PFSK-1 (cell line): Measurements from ENCODE around the gene USP13.

ENCODE experiments used
- FOXP2 ChIP-seq: optimal IDR thresholded peaks from 2 replicates; pipeline ENCODE3; 2011; ENCODE audit warnings: borderline replicate concordance, control low read depth, inconsistent platforms; ENCODE audit not compliant: insufficient read depth; ENCODE audit errors: extremely low read length, extremely low read depth
- POLR2AphosphoS5 ChIP-seq: IDR thresholded peaks from 2 replicates; pipeline ENCODE4 v1.6.1; 2012; ENCODE audit warnings: low read depth, mild to moderate bottlenecking, control low read depth, low read length, moderate library complexity
- REST ChIP-seq, 2 experiments: IDR thresholded peaks; 2 replicates each; pipeline versions ENCODE4 v1.6.1 to v1.8.0; 2011 to 2012; ENCODE audit warnings: low read depth in 2 of 2, low read length in 2 of 2, control low read depth in 1 of 2, inconsistent platforms in 1 of 2, mild to moderate bottlenecking in 1 of 2, moderate library complexity in 1 of 2; ENCODE audit not compliant: insufficient read depth in 1 of 2
- SIN3A ChIP-seq: IDR thresholded peaks from 2 replicates; pipeline ENCODE4 v1.6.1; 2012; ENCODE audit warnings: mild to moderate bottlenecking, low read length, moderate library complexity, borderline replicate concordance; ENCODE audit not compliant: insufficient read depth
- TAF1 ChIP-seq: IDR thresholded peaks from 2 replicates; pipeline ENCODE4 v1.6.1; 2012; ENCODE audit warnings: low read length, control low read depth, borderline replicate concordance; ENCODE audit not compliant: insufficient read depth

The USP13 gene

DNA sequence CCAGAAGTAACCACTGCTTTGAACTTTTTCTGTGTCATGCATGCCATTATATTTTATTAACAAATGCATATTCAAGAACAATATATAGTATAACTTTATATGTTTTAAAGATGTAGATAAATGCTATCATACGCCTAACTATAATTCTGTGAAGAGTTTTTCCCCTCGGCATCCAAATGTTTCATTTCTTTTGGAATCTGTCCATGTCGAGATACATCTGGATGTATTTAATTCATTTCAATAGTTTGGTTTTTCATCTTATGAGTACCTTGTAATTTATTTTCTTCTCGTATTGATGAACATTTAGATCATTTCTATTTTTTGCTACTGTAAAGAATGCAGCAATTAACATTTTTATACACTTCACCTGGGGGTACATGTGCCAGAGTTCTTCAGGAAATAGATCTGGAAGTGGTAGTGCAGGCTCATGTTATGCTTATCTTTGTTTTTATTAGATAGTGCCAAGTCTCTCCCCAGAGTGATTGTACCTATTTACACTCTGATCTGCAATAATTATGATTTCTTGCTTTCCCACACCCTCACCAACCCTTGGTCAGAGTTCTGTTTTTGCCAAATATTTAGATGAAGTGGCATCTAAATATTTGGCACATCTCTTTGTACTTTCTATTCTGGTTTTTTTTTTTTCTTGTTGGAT lies 29.7 kb downstream of the USP13 start:
- TF ChIP-seq POLR2AphosphoS5 (no peak), REST (IDR thresholded peaks at IDR 0.05; ENCODE audit: insufficient read depth in 1 of 2, low read depth in 2 of 2, low read length in 2 of 2) (no peak), TAF1 (no peak), SIN3A (no peak), FOXP2 (no peak)

DNA sequence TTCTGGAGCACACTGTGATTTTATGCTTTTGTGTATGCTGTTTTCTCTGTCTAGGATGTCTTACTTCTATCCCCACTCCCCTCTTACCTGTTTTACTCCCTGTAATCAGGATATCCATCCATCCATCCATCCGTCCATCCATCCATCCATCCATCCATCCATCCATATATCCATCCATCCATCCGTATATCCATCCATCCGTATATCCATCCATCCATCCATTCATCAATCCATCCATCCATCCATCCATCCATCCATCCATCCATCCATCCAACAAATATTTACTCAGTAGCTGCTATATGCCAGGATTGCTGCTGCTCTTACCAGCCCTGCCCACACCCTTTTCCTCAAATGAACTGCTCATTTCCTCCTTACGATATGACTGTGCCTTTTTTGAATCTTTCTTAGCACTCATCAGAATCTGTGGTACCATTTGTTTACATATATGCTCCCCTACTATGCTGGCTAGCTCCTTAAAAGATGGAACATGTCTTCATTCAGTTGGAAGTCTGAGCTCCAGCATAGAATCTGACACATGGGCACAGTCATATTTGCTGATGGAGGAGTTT lies 35.2 kb downstream of the USP13 start:
- TF ChIP-seq REST (IDR thresholded peaks at IDR 0.05; ENCODE audit: insufficient read depth in 1 of 2, low read depth in 2 of 2, low read length in 2 of 2) = no peak
- TF ChIP-seq FOXP2 = no peak
- TF ChIP-seq POLR2AphosphoS5 = no peak
- TF ChIP-seq TAF1 = no peak
- no peak for TF ChIP-seq SIN3A

DNA sequence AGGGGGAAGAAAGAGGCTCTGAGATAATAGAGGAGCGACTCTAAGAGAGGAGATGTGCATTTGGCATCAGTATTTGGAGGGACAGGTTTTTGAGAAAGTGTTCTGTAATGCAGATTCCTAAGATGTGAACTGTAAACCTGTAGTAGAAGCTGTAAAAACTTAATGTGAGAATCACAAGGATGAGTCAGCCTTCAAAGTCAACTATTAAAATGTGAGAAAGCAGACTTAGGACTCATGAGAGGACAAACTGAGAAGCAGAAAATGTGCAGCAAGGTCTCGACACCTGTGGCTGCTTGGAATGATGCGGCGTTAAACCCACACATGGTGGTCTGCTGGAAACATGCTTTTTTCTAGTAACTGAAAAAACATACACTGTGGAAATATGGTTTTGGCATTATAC lies 36.0 kb downstream of the USP13 start:
- TF ChIP-seq POLR2AphosphoS5 = no peak
- no peak for TF ChIP-seq REST (IDR thresholded peaks at IDR 0.05; ENCODE audit: insufficient read depth in 1 of 2, low read depth in 2 of 2, low read length in 2 of 2)
- no peak for TF ChIP-seq TAF1
- TF ChIP-seq SIN3A = no peak
- TF ChIP-seq FOXP2 = no peak

- no peak for TF ChIP-seq SIN3A
- no peak for TF ChIP-seq FOXP2
- no peak for TF ChIP-seq POLR2AphosphoS5
- no peak for TF ChIP-seq REST (IDR thresholded peaks at IDR 0.05; ENCODE audit: insufficient read depth in 1 of 2, low read depth in 2 of 2, low read length in 2 of 2)
- no peak for TF ChIP-seq TAF1
Measured at GRCh38 chr3:179694731-179695130, 41.9 kb downstream of the USP13 start.
